H1 (cell line): Measurements from ENCODE around the gene GRID2. TPM values are rescaled to one million over a fixed set of nuclear protein-coding genes. Genes with fewer than 3 reads are reported as not detected.

ENCODE experiments used
- ASH2L ChIP-seq: fragments of 200-600, 300-600 bp; sonication (generic); IDR thresholded peaks from one replicate; pipeline ENCODE4 v1.7.1; 2017; ENCODE audit warnings: low read length
- CEBPB ChIP-seq: IDR thresholded peaks from 2 replicates; pipeline ENCODE4 v1.6.1; 2012; ENCODE audit warnings: low read depth, low read length
- CHD2 ChIP-seq: IDR thresholded peaks from 2 replicates; pipeline ENCODE4 v1.6.1; 2012; ENCODE audit warnings: low read length, improper control_type of control experiment
- CTBP2 ChIP-seq: IDR thresholded peaks from 2 replicates; pipeline ENCODE4 v1.7.0; 2011; ENCODE audit warnings: borderline replicate concordance, mild to moderate bottlenecking, moderate library complexity, mixed read lengths, low read length; ENCODE audit not compliant: insufficient read depth, insufficient read length
- MAX ChIP-seq: IDR thresholded peaks from 2 replicates; pipeline ENCODE4 v1.6.1; 2012; ENCODE audit warnings: inconsistent platforms
- RAD21 ChIP-seq, 2 experiments: IDR thresholded peaks in 1 of 2; conservative IDR thresholded peaks in 1 of 2; 2 replicates each; pipeline ENCODE4 v1.6.1; 2011; ENCODE audit warnings: low read depth in 2 of 2, low read length in 2 of 2, improper control_type of control experiment in 1 of 2, inconsistent platforms in 1 of 2, mild to moderate bottlenecking in 1 of 2, moderate library complexity in 1 of 2
- RFX5 ChIP-seq: IDR thresholded peaks from 2 replicates; pipeline ENCODE4 v1.6.1; 2011; ENCODE audit warnings: low read depth, low read length, improper control_type of control experiment, borderline replicate concordance
- SAP30 ChIP-seq: fragments of 300-600 bp; sonication (generic); IDR thresholded peaks from 2 replicates; pipeline ENCODE4 v1.7.1; 2012; ENCODE audit warnings: low read length, moderate library complexity, mild to moderate bottlenecking, inconsistent platforms; ENCODE audit not compliant: insufficient read depth, insufficient replicate concordance
- SIN3A ChIP-seq, 2 experiments: IDR thresholded peaks in 1 of 2; conservative IDR thresholded peaks in 1 of 2; 2 replicates each; pipeline ENCODE4 v1.6.1; 2011 to 2012; ENCODE audit warnings: low read length in 2 of 2, improper control_type of control experiment in 1 of 2, low read depth in 1 of 2, mild to moderate bottlenecking in 1 of 2
- SP2 ChIP-seq: IDR thresholded peaks from 2 replicates; pipeline ENCODE4 v1.6.1; 2012; ENCODE audit warnings: mild to moderate bottlenecking, low read length, inconsistent platforms
- SP4 ChIP-seq: IDR thresholded peaks from 2 replicates; pipeline ENCODE4 v1.6.1; 2012; ENCODE audit warnings: low read length, inconsistent platforms
- polyA plus RNA-seq, 7 experiments: library from polyadenylated mRNA; depleted of rRNA in 3 of 7; stranded (reverse) in 5 of 7; unstranded in 2 of 7; fragments of >200 nt in 5 of 7; fragments of 200-250 nt in 2 of 7; gene quantifications; 1 replicate in 5 of 7; 2 replicates in 1 of 7; 4 replicates in 1 of 7; pipeline versions ENCODE4 v1.2.1 to v1.2.3, GENCODE V29; 2011 to 2013; ENCODE audit warnings: missing spikeins in 2 of 7, mixed read lengths in 2 of 7
- total RNA-seq: library from RNA; stranded (reverse); fragmentation: NEBNext Ultra II Directional; extraction: Animal tissue kit (Norgen Biotek cat#: 25700); gene quantifications from 2 replicates; pipeline ENCODE4 v1.2.1, GENCODE V29; 2021
- TF ChIP-seq, protein P1 (sequence below): fragments of 300-600 bp; sonication (generic); IDR thresholded peaks from 2 replicates; pipeline ENCODE4 v1.7.1; 2012; ENCODE audit warnings: low read length, moderate library complexity, mild to moderate bottlenecking, inconsistent platforms; ENCODE audit not compliant: insufficient replicate concordance

Gene GRID2
- total and polyA plus RNA-seq, 2 of the 8 experiments (the other 6 are each of a cell fraction or from before 2014, with no cell fraction given) = 31.1 to 81.9 TPM

DNA sequence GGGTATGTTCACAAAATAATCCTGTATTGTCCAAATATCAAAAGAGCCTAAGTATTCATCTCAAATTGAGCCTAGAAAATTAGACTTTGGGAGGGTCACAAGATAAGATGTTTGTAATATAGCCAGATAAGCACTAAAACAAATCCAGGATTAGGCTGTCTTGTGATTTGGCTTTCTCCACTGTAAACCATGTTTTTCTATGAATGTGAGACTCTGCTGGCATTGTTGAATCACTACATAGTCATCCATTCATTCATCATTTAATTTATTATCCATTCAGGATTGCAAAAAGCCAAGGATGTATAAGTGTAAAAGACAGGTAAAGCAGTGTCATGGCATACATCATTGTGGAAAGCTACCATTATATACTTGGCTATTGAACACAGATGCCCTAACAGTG is 148.0 kb downstream of the GRID2 start (continued):
- TF ChIP-seq, protein P1, sequence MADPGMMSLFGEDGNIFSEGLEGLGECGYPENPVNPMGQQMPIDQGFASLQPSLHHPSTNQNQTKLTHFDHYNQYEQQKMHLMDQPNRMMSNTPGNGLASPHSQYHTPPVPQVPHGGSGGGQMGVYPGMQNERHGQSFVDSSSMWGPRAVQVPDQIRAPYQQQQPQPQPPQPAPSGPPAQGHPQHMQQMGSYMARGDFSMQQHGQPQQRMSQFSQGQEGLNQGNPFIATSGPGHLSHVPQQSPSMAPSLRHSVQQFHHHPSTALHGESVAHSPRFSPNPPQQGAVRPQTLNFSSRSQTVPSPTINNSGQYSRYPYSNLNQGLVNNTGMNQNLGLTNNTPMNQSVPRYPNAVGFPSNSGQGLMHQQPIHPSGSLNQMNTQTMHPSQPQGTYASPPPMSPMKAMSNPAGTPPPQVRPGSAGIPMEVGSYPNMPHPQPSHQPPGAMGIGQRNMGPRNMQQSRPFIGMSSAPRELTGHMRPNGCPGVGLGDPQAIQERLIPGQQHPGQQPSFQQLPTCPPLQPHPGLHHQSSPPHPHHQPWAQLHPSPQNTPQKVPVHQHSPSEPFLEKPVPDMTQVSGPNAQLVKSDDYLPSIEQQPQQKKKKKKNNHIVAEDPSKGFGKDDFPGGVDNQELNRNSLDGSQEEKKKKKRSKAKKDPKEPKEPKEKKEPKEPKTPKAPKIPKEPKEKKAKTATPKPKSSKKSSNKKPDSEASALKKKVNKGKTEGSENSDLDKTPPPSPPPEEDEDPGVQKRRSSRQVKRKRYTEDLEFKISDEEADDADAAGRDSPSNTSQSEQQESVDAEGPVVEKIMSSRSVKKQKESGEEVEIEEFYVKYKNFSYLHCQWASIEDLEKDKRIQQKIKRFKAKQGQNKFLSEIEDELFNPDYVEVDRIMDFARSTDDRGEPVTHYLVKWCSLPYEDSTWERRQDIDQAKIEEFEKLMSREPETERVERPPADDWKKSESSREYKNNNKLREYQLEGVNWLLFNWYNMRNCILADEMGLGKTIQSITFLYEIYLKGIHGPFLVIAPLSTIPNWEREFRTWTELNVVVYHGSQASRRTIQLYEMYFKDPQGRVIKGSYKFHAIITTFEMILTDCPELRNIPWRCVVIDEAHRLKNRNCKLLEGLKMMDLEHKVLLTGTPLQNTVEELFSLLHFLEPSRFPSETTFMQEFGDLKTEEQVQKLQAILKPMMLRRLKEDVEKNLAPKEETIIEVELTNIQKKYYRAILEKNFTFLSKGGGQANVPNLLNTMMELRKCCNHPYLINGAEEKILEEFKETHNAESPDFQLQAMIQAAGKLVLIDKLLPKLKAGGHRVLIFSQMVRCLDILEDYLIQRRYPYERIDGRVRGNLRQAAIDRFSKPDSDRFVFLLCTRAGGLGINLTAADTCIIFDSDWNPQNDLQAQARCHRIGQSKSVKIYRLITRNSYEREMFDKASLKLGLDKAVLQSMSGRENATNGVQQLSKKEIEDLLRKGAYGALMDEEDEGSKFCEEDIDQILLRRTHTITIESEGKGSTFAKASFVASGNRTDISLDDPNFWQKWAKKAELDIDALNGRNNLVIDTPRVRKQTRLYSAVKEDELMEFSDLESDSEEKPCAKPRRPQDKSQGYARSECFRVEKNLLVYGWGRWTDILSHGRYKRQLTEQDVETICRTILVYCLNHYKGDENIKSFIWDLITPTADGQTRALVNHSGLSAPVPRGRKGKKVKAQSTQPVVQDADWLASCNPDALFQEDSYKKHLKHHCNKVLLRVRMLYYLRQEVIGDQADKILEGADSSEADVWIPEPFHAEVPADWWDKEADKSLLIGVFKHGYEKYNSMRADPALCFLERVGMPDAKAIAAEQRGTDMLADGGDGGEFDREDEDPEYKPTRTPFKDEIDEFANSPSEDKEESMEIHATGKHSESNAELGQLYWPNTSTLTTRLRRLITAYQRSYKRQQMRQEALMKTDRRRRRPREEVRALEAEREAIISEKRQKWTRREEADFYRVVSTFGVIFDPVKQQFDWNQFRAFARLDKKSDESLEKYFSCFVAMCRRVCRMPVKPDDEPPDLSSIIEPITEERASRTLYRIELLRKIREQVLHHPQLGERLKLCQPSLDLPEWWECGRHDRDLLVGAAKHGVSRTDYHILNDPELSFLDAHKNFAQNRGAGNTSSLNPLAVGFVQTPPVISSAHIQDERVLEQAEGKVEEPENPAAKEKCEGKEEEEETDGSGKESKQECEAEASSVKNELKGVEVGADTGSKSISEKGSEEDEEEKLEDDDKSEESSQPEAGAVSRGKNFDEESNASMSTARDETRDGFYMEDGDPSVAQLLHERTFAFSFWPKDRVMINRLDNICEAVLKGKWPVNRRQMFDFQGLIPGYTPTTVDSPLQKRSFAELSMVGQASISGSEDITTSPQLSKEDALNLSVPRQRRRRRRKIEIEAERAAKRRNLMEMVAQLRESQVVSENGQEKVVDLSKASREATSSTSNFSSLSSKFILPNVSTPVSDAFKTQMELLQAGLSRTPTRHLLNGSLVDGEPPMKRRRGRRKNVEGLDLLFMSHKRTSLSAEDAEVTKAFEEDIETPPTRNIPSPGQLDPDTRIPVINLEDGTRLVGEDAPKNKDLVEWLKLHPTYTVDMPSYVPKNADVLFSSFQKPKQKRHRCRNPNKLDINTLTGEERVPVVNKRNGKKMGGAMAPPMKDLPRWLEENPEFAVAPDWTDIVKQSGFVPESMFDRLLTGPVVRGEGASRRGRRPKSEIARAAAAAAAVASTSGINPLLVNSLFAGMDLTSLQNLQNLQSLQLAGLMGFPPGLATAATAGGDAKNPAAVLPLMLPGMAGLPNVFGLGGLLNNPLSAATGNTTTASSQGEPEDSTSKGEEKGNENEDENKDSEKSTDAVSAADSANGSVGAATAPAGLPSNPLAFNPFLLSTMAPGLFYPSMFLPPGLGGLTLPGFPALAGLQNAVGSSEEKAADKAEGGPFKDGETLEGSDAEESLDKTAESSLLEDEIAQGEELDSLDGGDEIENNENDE = no peak
- TF ChIP-seq SP4 (no peak), MAX (no peak), CTBP2 (no peak), RAD21 (IDR thresholded peaks at IDR 0.05 in 1 of 2, conservative IDR thresholded peaks at IDR 0.05 in 1 of 2; ENCODE audit: low read depth in 2 of 2, low read length in 2 of 2) (no peak), CHD2 (no peak), CEBPB (no peak), SP2 (no peak), ASH2L (no peak), RFX5 (no peak), SAP30 (no peak), SIN3A (conservative IDR thresholded peaks at IDR 0.05 in 1 of 2, IDR thresholded peaks at IDR 0.05 in 1 of 2; ENCODE audit: low read depth in 1 of 2, low read length in 2 of 2) (no peak)
